ENCODE measurements around the gene HS6ST3.
"Not testable (repeated sequence)": the region's sequence is repeated elsewhere in the genome, so short reads cannot be mapped to it uniquely, and the experiment has no call there.

HS6ST3 gene

DNA sequence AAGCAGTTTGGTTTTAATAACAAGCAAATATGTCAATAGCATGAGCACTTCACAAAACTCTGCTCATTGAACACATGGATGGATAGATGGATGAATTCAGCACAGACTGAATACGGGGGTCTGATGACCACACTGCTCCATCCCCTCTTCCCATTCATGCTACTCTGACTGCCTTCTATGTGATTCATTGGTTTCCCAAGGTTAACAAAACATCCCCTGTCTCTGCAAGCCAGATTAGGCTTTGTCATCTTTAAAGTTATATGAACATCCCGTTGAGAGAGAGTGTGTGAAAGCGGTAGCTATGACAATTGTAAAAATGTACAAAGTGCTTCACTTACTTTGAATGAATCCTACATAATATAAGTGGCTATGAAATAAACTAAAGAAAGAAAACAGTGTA lies 651.9 kb downstream of the HS6ST3 start:
- no peak for DNase-seq (ENCODE audit: low spot score)

DNA sequence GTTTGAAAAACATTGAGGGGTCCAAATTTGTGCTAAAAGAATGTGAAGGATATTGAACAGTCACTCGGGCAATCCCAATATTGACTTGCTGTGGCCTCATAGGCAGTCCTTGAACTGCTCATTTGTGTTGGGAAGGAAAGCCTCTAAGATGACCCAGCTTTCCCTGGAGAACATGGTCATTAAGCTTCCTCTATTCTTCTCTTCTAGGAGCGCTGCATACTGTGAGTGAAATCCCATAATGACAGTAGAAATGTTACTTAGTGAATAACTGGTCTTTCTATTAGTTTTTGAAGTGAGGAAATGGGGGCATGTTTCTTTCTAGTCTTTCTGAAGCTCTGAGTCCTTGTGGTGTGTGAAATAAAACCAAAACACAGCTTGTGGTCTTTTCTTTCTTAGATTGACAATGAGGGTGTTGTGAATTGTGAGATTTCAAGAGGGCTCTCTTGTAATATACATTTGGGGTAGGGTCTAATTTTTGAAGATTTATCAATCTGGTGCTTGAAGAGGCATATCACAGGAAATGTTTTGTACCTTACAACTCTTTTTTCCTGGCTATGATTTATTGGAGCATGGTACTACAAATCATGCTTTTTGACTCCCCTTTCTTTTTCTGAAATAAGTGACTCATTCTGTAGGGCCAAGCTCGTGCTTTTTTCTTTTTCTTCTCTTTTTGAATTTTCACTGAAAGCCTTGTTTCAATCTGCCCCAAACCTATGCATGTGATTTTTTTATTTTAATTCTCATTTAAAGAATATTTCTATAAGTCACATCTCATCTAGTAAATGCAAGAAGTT lies 653.6 kb downstream of the HS6ST3 start:
- no peak for DNase-seq (ENCODE audit: low spot score)

- no peak for DNase-seq (ENCODE audit: low spot score)
Observed at GRCh38 chr13:96744367-96745331, 654.7 kb downstream of the HS6ST3 start.

DNA sequence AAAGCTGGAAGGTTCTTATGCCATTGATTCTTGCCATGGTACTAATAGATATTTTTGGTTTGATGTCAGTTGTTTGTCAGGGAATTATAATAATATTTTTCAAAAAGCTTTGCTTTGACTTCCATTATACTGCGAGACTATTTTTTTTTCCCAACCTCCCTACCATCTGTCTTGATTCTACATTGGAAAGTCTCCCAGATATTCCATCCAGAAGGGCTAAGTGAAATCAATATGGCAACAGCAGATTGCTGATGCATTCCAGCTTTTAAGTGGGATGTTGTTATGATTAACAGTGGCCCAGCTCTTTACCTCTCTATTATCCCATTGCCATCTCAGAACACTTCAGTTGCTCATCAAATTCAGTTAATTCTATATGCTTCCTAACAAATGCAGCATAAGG lies 657.0 kb downstream of the HS6ST3 start:
- DNase-seq (ENCODE audit: low spot score): no peak

GRCh38 chr13:96749825-96750224 lies 659.9 kb downstream of the HS6ST3 start:
- DNase-seq (ENCODE audit: low spot score): no peak

DNA sequence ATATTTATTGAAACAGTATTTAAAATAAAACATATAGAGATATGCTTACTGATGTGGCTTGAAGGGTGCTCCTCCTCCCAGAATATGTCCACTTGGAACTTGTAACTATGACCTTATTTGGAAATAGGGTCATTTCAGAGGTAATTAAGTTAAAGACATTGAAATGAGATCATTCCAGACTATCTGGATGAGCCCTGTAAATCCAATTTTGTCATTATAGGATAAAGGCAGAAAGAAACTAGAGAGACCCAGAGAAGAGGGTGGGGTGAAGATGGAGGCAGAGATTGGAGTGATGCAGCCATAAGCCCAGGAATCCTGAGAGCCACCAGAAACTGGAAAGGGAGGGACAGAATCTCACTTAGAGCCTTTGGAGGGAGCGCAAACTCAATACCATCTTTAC lies 661.2 kb downstream of the HS6ST3 start:
- DNase-seq (ENCODE audit: low spot score): no peak

DNA sequence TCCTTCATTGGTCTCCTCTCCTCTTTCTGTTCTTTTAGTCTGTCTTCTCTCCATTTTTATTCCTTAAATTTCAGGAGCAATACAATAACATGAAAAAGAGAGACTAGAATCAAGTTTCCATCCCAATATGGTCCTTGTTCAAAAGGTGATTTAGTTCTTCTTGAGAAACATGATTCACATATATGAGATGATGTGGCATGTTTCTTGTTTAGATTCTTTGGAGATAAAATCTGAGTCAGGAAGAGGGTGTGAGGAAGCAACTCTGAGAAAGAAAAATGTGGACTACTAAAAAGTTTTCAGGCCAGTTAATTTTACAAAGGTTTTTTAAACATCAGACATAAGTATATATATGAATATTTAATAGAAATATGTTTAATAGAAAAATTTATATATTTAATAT lies 673.0 kb downstream of the HS6ST3 start:
- no peak for DNase-seq (ENCODE audit: low spot score)

DNA sequence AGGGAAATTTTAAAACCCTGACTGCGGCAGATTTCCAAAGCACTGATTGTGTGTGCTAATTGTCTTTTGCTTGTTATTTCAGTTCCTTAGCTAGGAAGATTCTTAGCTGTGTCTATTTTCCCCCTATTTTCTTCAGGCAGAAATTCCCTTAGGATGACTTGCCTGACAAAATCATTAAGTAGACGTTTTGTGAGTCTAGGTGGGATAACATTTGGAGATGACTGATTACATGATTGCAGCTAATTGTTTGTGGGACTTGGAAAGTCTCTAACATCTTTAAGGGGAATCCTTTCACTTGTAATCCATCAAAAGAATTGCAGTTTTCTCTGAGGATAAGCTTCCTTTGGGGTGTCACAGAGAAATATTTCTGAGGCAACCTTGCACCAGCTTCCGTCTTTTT lies 676.4 kb downstream of the HS6ST3 start:
- DNase-seq (ENCODE audit: low spot score): no peak

- DNase-seq (ENCODE audit: low spot score): no peak
Observed at GRCh38 chr13:96768524-96768923, 678.6 kb downstream of the HS6ST3 start.

DNA sequence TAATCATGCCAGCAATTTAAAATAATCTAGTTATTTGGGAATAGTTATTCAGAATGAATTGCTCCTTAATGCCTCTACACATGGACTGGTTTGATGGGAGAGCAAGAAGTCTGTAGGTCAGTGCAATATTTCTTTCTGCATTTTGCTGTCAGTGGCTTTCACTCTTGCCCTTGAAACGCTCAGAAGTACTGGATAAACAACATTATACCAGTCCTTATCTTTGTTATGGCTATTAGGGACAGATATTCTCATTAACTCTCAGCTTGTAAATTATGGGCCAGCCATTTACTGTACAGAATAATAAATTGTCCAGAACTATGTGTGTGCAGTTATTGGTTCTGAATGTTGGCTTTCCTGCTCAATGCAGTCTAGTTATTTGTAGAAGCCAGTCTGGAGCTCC lies 680.0 kb downstream of the HS6ST3 start:
- no peak for DNase-seq (ENCODE audit: low spot score)

- DNase-seq (ENCODE audit: low spot score): no peak
Observed at GRCh38 chr13:96771486-96772367, 681.8 kb downstream of the HS6ST3 start.

DNA sequence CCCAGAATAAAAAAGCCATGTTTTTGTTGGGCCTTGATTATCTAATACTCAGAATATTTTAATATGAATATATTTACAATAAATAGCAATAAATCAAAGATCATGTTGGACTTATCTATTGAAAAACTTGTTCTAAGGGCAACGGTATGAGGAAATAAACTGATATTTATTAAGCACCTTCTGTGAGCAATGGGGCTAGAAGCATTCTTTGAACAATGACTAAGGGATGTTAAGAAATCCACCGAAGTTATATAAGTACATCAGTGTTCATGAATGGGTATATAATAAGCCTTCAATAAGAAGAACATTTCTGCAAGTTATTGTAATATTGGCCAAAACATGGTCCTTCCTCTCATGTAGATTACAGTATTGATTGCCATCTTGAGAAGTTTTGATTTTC lies 682.5 kb downstream of the HS6ST3 start:
- DNase-seq (ENCODE audit: low spot score): no peak

- DNase-seq (ENCODE audit: low spot score): not testable (repeated sequence)
Observed at GRCh38 chr13:96778302-96778701, 688.4 kb downstream of the HS6ST3 start.

- DNase-seq (ENCODE audit: low spot score): no peak
Observed at GRCh38 chr13:96779691-96780090, 689.8 kb downstream of the HS6ST3 start.

- no peak for DNase-seq (ENCODE audit: low spot score)
Observed at GRCh38 chr13:96780105-96780504, 690.2 kb downstream of the HS6ST3 start.

DNA sequence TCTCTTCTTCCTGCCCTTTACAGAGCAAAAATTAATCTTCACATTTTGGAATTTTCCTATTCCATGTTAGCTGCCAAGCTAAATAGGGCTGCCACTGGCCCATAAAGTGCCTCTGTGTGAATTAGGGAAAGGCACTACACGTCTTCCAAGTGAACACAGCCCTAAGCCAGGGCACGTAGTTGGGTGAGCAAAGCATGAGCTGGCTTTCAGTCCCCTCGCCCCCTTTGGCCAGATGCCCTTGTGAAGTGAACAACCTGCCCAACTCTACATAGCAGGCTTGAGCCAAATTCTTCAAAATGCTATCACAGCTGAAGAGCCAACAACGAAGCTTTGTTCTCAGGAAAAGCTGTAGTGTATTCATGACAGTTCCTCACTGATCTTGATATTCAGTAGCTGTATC lies 691.2 kb downstream of the HS6ST3 start:
- DNase-seq (ENCODE audit: low spot score): no peak

DNA sequence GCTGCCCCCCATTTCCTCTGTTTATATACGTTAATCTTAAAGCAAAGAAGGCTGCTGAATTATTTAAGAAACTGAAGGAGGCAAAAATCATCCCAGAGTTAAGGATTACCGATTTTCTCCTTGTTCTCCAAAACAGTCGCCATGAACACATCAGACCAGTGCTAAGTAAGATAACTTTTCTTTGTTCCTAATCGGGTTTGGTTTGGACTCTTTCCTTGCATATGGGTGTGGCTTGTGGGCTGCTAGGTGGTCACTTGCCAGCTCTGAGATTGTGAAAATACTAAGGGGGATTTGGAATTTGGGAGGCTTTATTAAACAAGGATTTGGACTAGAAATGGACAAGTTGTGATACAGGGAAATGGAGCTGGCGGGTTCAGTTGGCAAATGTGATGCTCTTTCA lies 692.3 kb downstream of the HS6ST3 start:
- no peak for DNase-seq (ENCODE audit: low spot score)

DNA sequence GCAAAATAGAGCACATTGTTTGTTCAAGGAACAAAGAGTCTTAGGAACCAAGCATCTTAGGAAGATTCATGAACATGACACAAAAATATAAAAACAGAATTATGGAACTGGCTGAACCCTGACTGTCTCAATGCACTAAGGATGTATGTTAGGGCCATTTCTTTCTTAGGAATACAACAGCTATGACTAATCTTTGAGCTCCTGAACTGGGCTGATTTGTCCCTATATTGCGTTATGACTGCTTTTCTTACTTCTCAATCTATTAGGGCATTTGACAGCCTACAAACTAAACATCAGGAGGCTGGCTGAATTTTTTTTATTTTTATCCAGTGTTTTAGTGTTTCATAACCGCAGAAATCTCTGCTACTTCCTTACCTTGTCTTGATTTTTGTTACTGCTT lies 693.1 kb downstream of the HS6ST3 start:
- DNase-seq (ENCODE audit: low spot score): no peak

GRCh38 chr13:96783511-96783910 lies 693.6 kb downstream of the HS6ST3 start:
- no peak for DNase-seq (ENCODE audit: low spot score)

- DNase-seq (ENCODE audit: low spot score): no peak
Observed at GRCh38 chr13:96785986-96786385, 696.1 kb downstream of the HS6ST3 start.

DNA sequence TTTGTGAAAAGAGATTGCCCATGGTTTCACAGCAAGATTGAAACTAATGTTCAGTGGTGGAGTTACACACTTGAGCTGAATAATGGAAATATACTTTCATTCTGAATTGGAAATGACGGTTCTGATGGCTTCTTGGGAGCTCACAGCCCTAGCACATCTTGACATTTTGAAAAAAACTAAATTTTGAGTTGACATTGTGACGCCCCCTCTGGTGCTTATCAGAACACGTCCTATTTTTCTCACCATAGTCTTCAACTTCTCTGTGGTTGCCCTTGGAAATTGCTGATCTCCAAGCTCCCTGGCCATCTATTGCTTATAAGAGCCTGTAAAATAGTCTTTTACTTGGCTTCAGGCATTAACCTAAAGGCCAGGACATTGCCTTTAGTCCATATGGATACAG lies 702.3 kb downstream of the HS6ST3 start:
- DNase-seq (ENCODE audit: low spot score): no peak

- no peak for DNase-seq (ENCODE audit: low spot score)
Observed at GRCh38 chr13:96792736-96793403, 703.0 kb downstream of the HS6ST3 start.
